C4-2B (cell line): ENCODE results near the gene OVOL1.

Experiments used
- ZFX ChIP-seq: fragments of 450-650 bp; IDR thresholded peaks from 2 replicates; pipeline ENCODE4 v1.6.1; 2017
- TF ChIP-seq, protein P1 (sequence below): fragments of 450-650 bp; conservative IDR thresholded peaks from 2 replicates; pipeline ENCODE4 v1.5.1; 2017; ENCODE audit warnings: mild to moderate bottlenecking

- TF ChIP-seq, protein P1, sequence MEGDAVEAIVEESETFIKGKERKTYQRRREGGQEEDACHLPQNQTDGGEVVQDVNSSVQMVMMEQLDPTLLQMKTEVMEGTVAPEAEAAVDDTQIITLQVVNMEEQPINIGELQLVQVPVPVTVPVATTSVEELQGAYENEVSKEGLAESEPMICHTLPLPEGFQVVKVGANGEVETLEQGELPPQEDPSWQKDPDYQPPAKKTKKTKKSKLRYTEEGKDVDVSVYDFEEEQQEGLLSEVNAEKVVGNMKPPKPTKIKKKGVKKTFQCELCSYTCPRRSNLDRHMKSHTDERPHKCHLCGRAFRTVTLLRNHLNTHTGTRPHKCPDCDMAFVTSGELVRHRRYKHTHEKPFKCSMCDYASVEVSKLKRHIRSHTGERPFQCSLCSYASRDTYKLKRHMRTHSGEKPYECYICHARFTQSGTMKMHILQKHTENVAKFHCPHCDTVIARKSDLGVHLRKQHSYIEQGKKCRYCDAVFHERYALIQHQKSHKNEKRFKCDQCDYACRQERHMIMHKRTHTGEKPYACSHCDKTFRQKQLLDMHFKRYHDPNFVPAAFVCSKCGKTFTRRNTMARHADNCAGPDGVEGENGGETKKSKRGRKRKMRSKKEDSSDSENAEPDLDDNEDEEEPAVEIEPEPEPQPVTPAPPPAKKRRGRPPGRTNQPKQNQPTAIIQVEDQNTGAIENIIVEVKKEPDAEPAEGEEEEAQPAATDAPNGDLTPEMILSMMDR: no peak
- no peak for TF ChIP-seq ZFX
These were observed 56.9 kb downstream of the OVOL1 start for GRCh38 chr11:65843811-65844210.
